ENCODE measurements around the gene TUT7.

Gene TUT7

GRCh38 chr9:86246752-86247161, 107.5 kb downstream of the TUT7 start:
- H3K27me3 ChIP-seq (ENCODE audit: control insufficient read depth in 1 of 2, insufficient read depth in 2 of 2, low read length in 2 of 2) = no peaks in the 10 kb centered on the region
- no peak overlapping the region for H3K27ac ChIP-seq (ENCODE audit: low read depth, low read length)
- H3K9ac ChIP-seq (ENCODE audit: low read length) = no peak overlapping the region
- no peaks in the 10 kb centered on the region for H3K36me3 ChIP-seq (ENCODE audit: insufficient read depth, low read length)
- H3K9me3 ChIP-seq (ENCODE audit: low read length) = no peaks in the 10 kb centered on the region
- no peaks in the 10 kb centered on the region for H3K4me1 ChIP-seq (ENCODE audit: insufficient read depth, low read length)
- H3K4me3 ChIP-seq (ENCODE audit: low read depth in 1 of 2, low read length in 2 of 2) = no peak overlapping the region

GRCh38 chr9:86242071-86242470, 112.1 kb downstream of the TUT7 start:
- no peaks in the 10 kb centered on the region for H3K9me3 ChIP-seq (ENCODE audit: low read length)
- no peaks in the 10 kb centered on the region for H3K27me3 ChIP-seq (ENCODE audit: control insufficient read depth in 1 of 2, insufficient read depth in 2 of 2, low read length in 2 of 2)
- H3K27ac ChIP-seq (ENCODE audit: low read depth, low read length) = no peak overlapping the region
- no peak overlapping the region for H3K9ac ChIP-seq (ENCODE audit: low read length)
- H3K36me3 ChIP-seq (ENCODE audit: insufficient read depth, low read length) = no peaks in the 10 kb centered on the region
- no peak overlapping the region for H3K4me3 ChIP-seq (ENCODE audit: low read depth in 1 of 2, low read length in 2 of 2)
- H3K4me1 ChIP-seq (ENCODE audit: insufficient read depth, low read length) = peaks cover 4% of the 10 kb centered on the region

- H3K4me1 ChIP-seq (ENCODE audit: insufficient read depth, low read length) = peaks cover 4% of the 10 kb centered on the region
- no peak overlapping the region for H3K27ac ChIP-seq (ENCODE audit: low read depth, low read length)
- H3K9ac ChIP-seq (ENCODE audit: low read length) = no peak overlapping the region
- H3K27me3 ChIP-seq (ENCODE audit: control insufficient read depth in 1 of 2, insufficient read depth in 2 of 2, low read length in 2 of 2) = no peaks in the 10 kb centered on the region
- H3K4me3 ChIP-seq (ENCODE audit: low read depth in 1 of 2, low read length in 2 of 2) = no peak overlapping the region
- H3K36me3 ChIP-seq (ENCODE audit: insufficient read depth, low read length) = no peaks in the 10 kb centered on the region
- H3K9me3 ChIP-seq (ENCODE audit: low read length) = no peaks in the 10 kb centered on the region
These were observed 113.0 kb downstream of the TUT7 start for GRCh38 chr9:86241216-86241615.

DNA sequence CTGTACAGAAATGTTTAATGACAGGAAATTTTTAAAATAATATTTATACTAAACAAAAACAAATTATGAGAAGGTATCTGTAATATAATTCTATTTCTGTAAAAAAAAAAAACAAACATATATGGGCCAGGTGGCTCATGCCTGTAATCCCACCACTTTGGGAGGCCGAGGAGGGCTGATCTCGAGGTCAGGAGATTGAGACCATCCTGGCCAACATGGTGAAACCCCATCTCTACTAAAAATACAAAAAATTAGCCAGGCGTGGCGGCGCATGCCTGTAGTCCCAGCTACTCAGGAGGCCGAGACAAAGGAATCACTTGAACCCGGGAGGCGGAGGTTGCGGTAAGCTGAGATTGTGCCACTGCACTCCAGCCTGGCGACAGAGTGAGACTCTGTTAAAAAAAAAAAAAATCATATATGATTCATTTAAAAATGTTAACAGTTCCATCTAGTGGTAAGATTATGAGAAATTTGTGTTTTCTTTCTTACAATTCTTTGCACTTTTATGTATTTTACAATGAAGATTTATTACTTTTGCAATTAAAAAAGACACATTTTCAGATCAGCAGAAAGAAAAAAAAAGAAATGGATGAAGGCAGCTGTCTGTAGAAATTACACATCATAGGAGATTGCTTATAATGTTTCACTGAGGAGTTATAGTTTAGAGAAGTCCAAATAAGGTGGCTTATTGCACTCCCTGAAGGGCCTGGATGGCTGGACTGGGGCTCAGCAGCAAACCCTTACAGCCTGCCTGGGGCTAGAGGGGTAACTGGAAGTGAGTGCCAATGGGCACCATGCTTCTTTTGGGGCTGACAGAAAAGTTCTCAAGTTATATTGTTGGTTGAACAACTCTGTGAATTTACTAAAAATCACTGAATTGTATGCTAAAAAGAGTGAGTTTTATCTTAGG, 115.1 kb downstream of the TUT7 start:
- Histone ChIP-seq H3K27ac (ENCODE audit: low read depth, low read length) (no peak overlapping the region), H3K4me3 (ENCODE audit: low read depth in 1 of 2, low read length in 2 of 2) (no peak overlapping the region), H3K9ac (ENCODE audit: low read length) (no peak overlapping the region), H3K27me3 (ENCODE audit: control insufficient read depth in 1 of 2, insufficient read depth in 2 of 2, low read length in 2 of 2) (no peaks in the 10 kb centered on the region), H3K36me3 (ENCODE audit: insufficient read depth, low read length) (no peaks in the 10 kb centered on the region), H3K4me1 (ENCODE audit: insufficient read depth, low read length) (peaks cover 4% of the 10 kb centered on the region), H3K9me3 (ENCODE audit: low read length) (no peaks in the 10 kb centered on the region)

All from muscle layer of colon (tissue), 2 donors.